HepG2 (cell line): ENCODE results near the gene ERCC6L2. TPM values are rescaled to one million over a fixed set of nuclear protein-coding genes. Genes with fewer than 3 reads are reported as not detected.

ENCODE experiments used
- ATAC-seq: fragments of 200-7000 bp; cut with Tn5 transposase; 3 replicates; pipeline ENCODE4 v1.9.1; 2020; ENCODE audit warnings: mild to moderate bottlenecking, moderate library complexity
- Bru-seq: library from RNA; stranded (reverse); fragments of 400-500 nt; gene quantifications from one replicate; lab custom pipeline; 2021; lab: Mats Ljungman, UMichigan
- BruChase-seq, 2 experiments: library from RNA; stranded (reverse); fragments of 400-500 nt; gene quantifications; one replicate each; lab custom pipeline; 2021; lab: Mats Ljungman, UMichigan
- BruUV-seq: library from RNA; stranded (reverse); fragments of 400-500 nt; replicated peaks from 2 replicates; lab custom pipeline; 2021; lab: Mats Ljungman, UMichigan
- CTCF ChIA-PET: fragments of 300-600 bp; formaldehyde crosslinking; extraction: SDS; loops from one replicate; lab custom pipeline; 2021; ENCODE audit warnings: low total read pairs, inconsistent platforms, low intra/inter-chr PET ratio; lab: Yijun Ruan, JAX
- POLR2A ChIA-PET: fragments of 350-600 bp; sonication (Branson Sonifier 250); formaldehyde crosslinking; loops from one replicate; lab custom pipeline; 2020; ENCODE audit warnings: antibody characterized with exemption, inconsistent platforms; lab: Yijun Ruan, JAX
- DNase-seq: peaks from one replicate; pipeline ENCODE4 v3.0.0-alpha.2; 2015; ENCODE audit warnings: low spot score
- FAIRE-seq: peaks from 3 replicates; lab custom pipeline; 2011; peaks lifted over from hg19 to GRCh38; lab: Jason Lieb, UNC
- H2AFZ ChIP-seq: one replicate; pipeline ENCODE4 v1.6.1; 2011; ENCODE audit warnings: low read length, inconsistent platforms
- H3K27ac ChIP-seq: fragments of 300-600 bp; 3 replicates; pipeline ENCODE4 v1.8.0; 2011; ENCODE audit warnings: mixed run types, mild to moderate bottlenecking, mixed read lengths, low read length, inconsistent platforms; ENCODE audit not compliant: insufficient read depth; ENCODE audit errors: extremely low read length
- H3K27me3 ChIP-seq, 2 experiments: fragments of 200-600 bp in 1 of 2; 2 replicates in 1 of 2; 3 replicates in 1 of 2; pipeline versions ENCODE4 v1.6.0 to v1.8.0; 2011; ENCODE audit warnings: low read length in 2 of 2, mild to moderate bottlenecking in 2 of 2, moderate library complexity in 2 of 2, inconsistent platforms in 1 of 2; ENCODE audit not compliant: insufficient read depth in 2 of 2, control insufficient read depth in 1 of 2
- H3K36me3 ChIP-seq, 2 experiments: fragments of 200-600 bp in 1 of 2; replicated peaks in 1 of 2; 2 replicates in 1 of 2; 3 replicates in 1 of 2; pipeline versions ENCODE4 v1.5.1 to v1.8.0; 2011; ENCODE audit warnings: low read length in 2 of 2, inconsistent platforms in 1 of 2; ENCODE audit not compliant: insufficient read depth in 2 of 2, control insufficient read depth in 1 of 2
- H3K4me1 ChIP-seq: 2 replicates; pipeline ENCODE4 v1.5.1; 2012; ENCODE audit warnings: low read length, inconsistent platforms; ENCODE audit not compliant: insufficient read depth
- H3K4me2 ChIP-seq: 2 replicates; pipeline ENCODE4 v1.6.0; 2011; ENCODE audit warnings: low read depth, low read length, inconsistent platforms
- H3K4me3 ChIP-seq, 3 experiments: fragments of 200-600 bp in 1 of 3; sonication (generic), shearing (Covaris generic) in 1 of 3; replicated peaks in 1 of 3; 2 replicates each; pipeline ENCODE4 v1.5.1; 2011 to 2016; ENCODE audit warnings: low read length in 3 of 3, inconsistent platforms in 2 of 3, low read depth in 2 of 3, mild to moderate bottlenecking in 2 of 3, control low read depth in 1 of 3, mixed read lengths in 1 of 3; ENCODE audit not compliant: insufficient read depth in 1 of 3
- H3K79me2 ChIP-seq: one replicate; pipeline ENCODE4 v1.6.1; 2011; ENCODE audit warnings: low read length, inconsistent platforms; ENCODE audit not compliant: insufficient read depth
- H3K9ac ChIP-seq: 2 replicates; pipeline ENCODE4 v1.6.0; 2011; ENCODE audit warnings: mild to moderate bottlenecking, low read depth, low read length, inconsistent platforms; ENCODE audit not compliant: insufficient read depth
- H3K9me3 ChIP-seq: 2 replicates; pipeline ENCODE4 v1.5.1; 2012; ENCODE audit warnings: mild to moderate bottlenecking, low read length
- H4K20me1 ChIP-seq: 2 replicates; pipeline ENCODE4 v1.6.0; 2011; ENCODE audit warnings: inconsistent platforms, mild to moderate bottlenecking, low read length, moderate library complexity; ENCODE audit not compliant: insufficient read depth
- ATRX ChIP-seq: sonication (generic); formaldehyde crosslinking; IDR thresholded peaks from 2 replicates; pipeline ENCODE4 v1.4.0; 2020; ENCODE audit warnings: missing genetic modification reagents, borderline replicate concordance
- FIP1L1 ChIP-seq: fragments of 200-400 bp; formaldehyde crosslinking; IDR thresholded peaks from 2 replicates; pipeline ENCODE4 v1.6.1; 2018; ENCODE audit warnings: low read depth, mild to moderate bottlenecking, low read length, moderate library complexity, borderline replicate concordance; ENCODE audit not compliant: insufficient read depth
- GLI4 ChIP-seq: sonication (generic); formaldehyde crosslinking; IDR thresholded peaks from 2 replicates; pipeline ENCODE4 v1.5.1; 2020; ENCODE audit warnings: missing genetic modification reagents, mild to moderate bottlenecking, moderate library complexity, borderline replicate concordance
- KDM5A ChIP-seq: fragments of 200-600 bp; sonication (generic); IDR thresholded peaks from 2 replicates; pipeline ENCODE4 v1.7.0; 2018; ENCODE audit warnings: antibody characterized with exemption, mild to moderate bottlenecking, low read length, borderline replicate concordance
- PCBP1 ChIP-seq: fragments of 200-400 bp; formaldehyde crosslinking; IDR thresholded peaks from 2 replicates; pipeline ENCODE4 v1.6.1; 2017; ENCODE audit warnings: mild to moderate bottlenecking, low read depth, low read length, borderline replicate concordance
- PRDM4 ChIP-seq: sonication (generic); formaldehyde crosslinking; IDR thresholded peaks from 2 replicates; pipeline ENCODE4 v1.9.0; 2021; ENCODE audit warnings: missing genetic modification reagents, borderline replicate concordance
- RNF219 ChIP-seq: sonication (generic); formaldehyde crosslinking; IDR thresholded peaks from 2 replicates; pipeline ENCODE4 v1.5.0; 2020; ENCODE audit warnings: mild to moderate bottlenecking, missing genetic modification reagents
- THAP11 ChIP-seq: IDR thresholded peaks from 2 replicates; pipeline ENCODE4 v1.6.1; 2016; ENCODE audit warnings: missing biosample characterization, missing genetic modification reagents
- ZFP62 ChIP-seq: sonication (generic); formaldehyde crosslinking; IDR thresholded peaks from 2 replicates; pipeline ENCODE4 v1.4.0; 2020; ENCODE audit warnings: missing genetic modification reagents
- ZNF24 ChIP-seq: fragments of 450-650 bp; IDR thresholded peaks from 2 replicates; pipeline ENCODE4 v1.6.1; 2017; ENCODE audit warnings: antibody characterized with exemption, mild to moderate bottlenecking
- ZNF674 ChIP-seq: sonication (generic); formaldehyde crosslinking; IDR thresholded peaks from 2 replicates; pipeline ENCODE4 v1.5.0; 2020; ENCODE audit warnings: low read depth, mild to moderate bottlenecking, missing genetic modification reagents
- WGBS: methylation state at CpG from one replicate; pipeline ENCODE4 v1.1.6; 2017; ENCODE audit warnings: low lambda C conversion rate; 5-methylcytosine and 5-hydroxymethylcytosine counted together
- in situ Hi-C: cut with HindIII; loops from 2 replicates; pipeline ENCODE4 v1.10.0; 2017; ENCODE audit warnings: low pct_unique_long_range_greater_than_20kb; ENCODE audit not compliant: extremely low pct_ligation_motif_present
- intact Hi-C: fragments of 100-400 bp; cut with micrococcal nuclease; formaldehyde crosslinking; loops from one replicate; pipeline ENCODE4 v1.10.0; 2022; ENCODE audit not compliant: unreplicated experiment
- long read RNA-seq, 2 experiments: library from RNA in 1 of 2; library from polyadenylated mRNA in 1 of 2; stranded (forward) in 1 of 2; unstranded in 1 of 2; transcript quantifications; one replicate each; pipeline ENCODE4 v2.0.0, GENCODE V29; 2019 to 2022
- polyA minus RNA-seq, 3 experiments: library from RNA; depleted of rRNA, polyadenylated mRNA; stranded (reverse); fragments of >200 nt; gene quantifications; 2 replicates each; pipeline ENCODE4 v1.2.3, GENCODE V29; 2011; ENCODE audit warnings: low replicate concordance in 1 of 3
- polyA plus RNA-seq, 8 experiments: library from polyadenylated mRNA; depleted of rRNA in 3 of 8; stranded (reverse) in 7 of 8; unstranded in 1 of 8; fragments of >200 nt; fragmentation: Illumina TruSeq in 4 of 8; extraction: Trizol in 4 of 8; gene quantifications; 2 replicates each; pipeline versions ENCODE4 v1.2.1 to v1.2.3, GENCODE V29; 2011 to 2016; ENCODE audit warnings: low read depth in 4 of 8, missing spikeins in 1 of 8, mixed read lengths in 1 of 8; ENCODE audit not compliant: insufficient read depth in 1 of 8
- total RNA-seq, 5 experiments: library from RNA; depleted of rRNA; stranded (reverse); fragments of >200 nt; fragmentation: Illumina TruSeq; extraction: Trizol; gene quantifications; 2 replicates each; pipeline ENCODE4 v1.2.3, GENCODE V29; 2016; ENCODE audit warnings: low read depth in 1 of 5

Gene ERCC6L2
- total RNA-seq (2016; rRNA removed; fragmentation: Illumina TruSeq; extraction: Trizol) (45.9 and 63.0 TPM in 2 replicates), polyA plus RNA-seq (2011; rRNA removed) (10.8 and 13.4 TPM in 2 replicates), polyA minus RNA-seq (2011; rRNA and poly(A)+ RNA removed; ENCODE audit: low replicate concordance) (20.6 and 21.7 TPM in 2 replicates), Bru-seq, nascent RNA (percentile 89 among the genes with signal in this experiment), BruChase-seq, experiment 1, labeled RNA remaining after a 6-hour chase (percentile 78 among the genes with signal in this experiment), BruChase-seq, experiment 2, labeled RNA remaining after a 2-hour chase (percentile 81 among the genes with signal in this experiment)
- 13.0 and 15.0 TPM in 2 replicates for total RNA-seq (2016; cell fraction: cytosol; rRNA removed; fragmentation: Illumina TruSeq; extraction: Trizol; ENCODE audit: low read depth)
- total RNA-seq (2016; cell fraction: insoluble cytoplasmic fraction; rRNA removed; fragmentation: Illumina TruSeq; extraction: Trizol) = 41.3 and 61.0 TPM in 2 replicates
- total RNA-seq (2016; cell fraction: membrane; rRNA removed; fragmentation: Illumina TruSeq; extraction: Trizol) = 22.7 and 23.0 TPM in 2 replicates
- 60.4 and 64.9 TPM in 2 replicates for total RNA-seq (2016; cell fraction: nucleus; rRNA removed; fragmentation: Illumina TruSeq; extraction: Trizol)
- 5.7 and 9.4 TPM in 2 replicates for polyA plus RNA-seq (2011; cell fraction: cytosol; rRNA removed)
- polyA plus RNA-seq (2011; cell fraction: nucleus; rRNA removed) = 14.0 and 14.2 TPM in 2 replicates
- 10.8 and 17.3 TPM in 2 replicates for polyA plus RNA-seq (2012)
- 0.62 and 0.73 TPM in 2 replicates for polyA plus RNA-seq (2016; cell fraction: cytosol; fragmentation: Illumina TruSeq; extraction: Trizol; ENCODE audit: low read depth)
- 19.5 and 20.2 TPM in 2 replicates for polyA plus RNA-seq (2016; cell fraction: insoluble cytoplasmic fraction; fragmentation: Illumina TruSeq; extraction: Trizol; ENCODE audit: low read depth)
- polyA plus RNA-seq (2016; cell fraction: membrane; fragmentation: Illumina TruSeq; extraction: Trizol; ENCODE audit: low read depth) = 1.6 and 2.1 TPM in 2 replicates
- polyA plus RNA-seq (2016; cell fraction: nucleus; fragmentation: Illumina TruSeq; extraction: Trizol; ENCODE audit: insufficient read depth, low read depth) = 20.7 and 22.6 TPM in 2 replicates
- 31.4 and 41.6 TPM in 2 replicates for polyA minus RNA-seq (2011; cell fraction: cytosol; rRNA and poly(A)+ RNA removed)
- 191 and 213 TPM in 2 replicates for polyA minus RNA-seq (2011; cell fraction: nucleus; rRNA and poly(A)+ RNA removed)
- long read RNA-seq, experiment 1, partial matches to known transcripts = 2 of 10 reads
- long read RNA-seq, experiment 1, other reads (novel, unspliced or antisense) = 7 of 10 reads
- long read RNA-seq, experiment 2, partial matches to known transcripts = 0 of 7 reads
- long read RNA-seq, experiment 2, other reads (novel, unspliced or antisense) = 6 of 7 reads

GRCh38 chr9:95875305-95876137 is at the start of gene ERCC6L2:
Gene ERCC6L2, plus strand, starts transcription at chr9:95875691. Its CDS starts 348 bp downstream, at chr9:95876039.
- Histone ChIP-seq H3K9ac (no peak within 1 kb of the TSS), H3K79me2 (peaks cover 33% of the 10 kb centered on the region), H3K4me1 (peaks cover 21% of the 10 kb centered on the region), H3K4me2 (peak within 1 kb of the TSS; percentile 89), H4K20me1 (no peaks in the 10 kb centered on the region; the same call in 1 of the 2 replicates), H2AFZ (peak within 1 kb of the TSS; percentile 49), H3K27ac (no peak within 1 kb of the TSS), H3K36me3 (no peaks in the 10 kb centered on the region; a peak in 1 of 5 replicates), H3K27me3 (no peaks in the 10 kb centered on the region; a peak in 1 of 5 replicates), H3K9me3 (no peaks in the 10 kb centered on the region), H3K4me3 (no peak within 1 kb of the TSS; a peak in 3 of 6 replicates)
- no TSS peak for BruUV-seq
- POLR2A ChIA-PET = interaction anchor here (0.6 to 3.3 kb wide), 21 partner anchors 9 to 371 kb away, joined by 3 to 17 read pairs (median 3); no protein-coding TSS in a partner anchor
- FAIRE-seq (peak; percentile 61), DNase-seq (peak; percentile 98), ATAC-seq (peak; percentile 95)
- in situ Hi-C loops = no loop called here
- WGBS = 0% methylated on average over 18 of the region's 74 CpGs
- intact Hi-C loops = loop anchor here (1.0 to 10.0 kb wide), 5 partner anchors 103 to 449 kb away; no protein-coding TSS in a partner anchor
- CTCF ChIA-PET = no interaction called here
- TF ChIP-seq ZNF674 (CRISPR knock-in tag) (no peak), ATRX (CRISPR knock-in tag) (no peak), PRDM4 (CRISPR knock-in tag) (peak; percentile 79; the same call in 1 of the 2 replicates), ZFP62 (CRISPR knock-in tag) (no peak), FIP1L1 (peak; percentile 47; the same call in 1 of the 2 replicates), ZNF24 (peak; percentile 46; the same call in 1 of the 2 replicates), GLI4 (CRISPR knock-in tag) (no peak; the same call in 1 of the 2 replicates), KDM5A (peak; percentile 85), THAP11 (CRISPR knock-in tag) (peak; percentile 94), RNF219 (CRISPR knock-in tag) (0 out of 2 replicates have a peak, but pooled peaks have one; percentile 87), PCBP1 (0 out of 2 replicates have a peak, but pooled peaks have one; percentile 59)
